Measurements from ENCODE around the gene FLOT1. TPM values are rescaled to one million over a fixed set of nuclear protein-coding genes. Genes with fewer than 3 reads are reported as not detected.

FLOT1 gene
- total and polyA plus RNA-seq, 9 of the 15 experiments (the other 6 are each of a cell fraction or from before 2014, with no cell fraction given) = 11.7 to 149 (median 118) TPM

- TF ChIP-seq NFATC3 (IDR thresholded peaks at IDR 0.05) (no peak), FOXJ3 (CRISPR knock-in tag; IDR thresholded peaks at IDR 0.05) (no peak), BRD9 (IDR thresholded peaks at IDR 0.05; ENCODE audit: low read depth, partially characterized antibody) (no peak), ADNP (tag; IDR thresholded peaks at IDR 0.05) (no peak), HNRNPLL (IDR thresholded peaks at IDR 0.05; ENCODE audit: low read depth, low read length, poor library complexity, severe bottlenecking) (no peak), E4F1 (CRISPR knock-in tag; IDR thresholded peaks at IDR 0.05; ENCODE audit: borderline replicate concordance) (no peak), CHCHD3 (CRISPR knock-in tag; IDR thresholded peaks at IDR 0.05) (no peak), TRIM28 (IDR thresholded peaks at IDR 0.05) (0 out of 2 replicates have a peak, but pooled peaks have one; percentile 43), ZNF717 (CRISPR knock-in tag; IDR thresholded peaks at IDR 0.05) (no peak), RUNX1 (IDR thresholded peaks at IDR 0.05; ENCODE audit: low read depth) (no peak), HDAC3 (IDR thresholded peaks at IDR 0.05; ENCODE audit: borderline replicate concordance, partially characterized antibody) (no peak), NR4A1 (CRISPR knock-in tag; IDR thresholded peaks at IDR 0.05) (no peak), NR4A1 (tag; IDR thresholded peaks at IDR 0.05) (no peak), CTCF (IDR thresholded peaks at IDR 0.05 in 2 of 3, conservative IDR thresholded peaks at IDR 0.05 in 1 of 3; ENCODE audit: insufficient read depth in 2 of 3, low read depth in 1 of 3, low read length in 3 of 3) (peak; percentile 91 to 97 (median 95)), HNRNPH1 (optimal IDR thresholded peaks at IDR 0.05; ENCODE audit: low read depth, low read length) (no peak), SMAD3 (CRISPR knock-in tag; conservative IDR thresholded peaks at IDR 0.05) (no peak), ZFP91 (CRISPR knock-in tag; IDR thresholded peaks at IDR 0.05) (0 out of 2 replicates have a peak, but pooled peaks have one; percentile 26), KDM5B (IDR thresholded peaks at IDR 0.05; ENCODE audit: insufficient replicate concordance, low read depth, low read length) (no peak), NCOA1 (IDR thresholded peaks at IDR 0.05; ENCODE audit: low read depth) (no peak), ZBTB1 (CRISPR knock-in tag; IDR thresholded peaks at IDR 0.05; ENCODE audit: borderline replicate concordance, low read depth) (0 out of 2 replicates have a peak, but pooled peaks have one; percentile 32), ZKSCAN3 (CRISPR knock-in tag; IDR thresholded peaks at IDR 0.05) (no peak), NONO (IDR thresholded peaks at IDR 0.05; ENCODE audit: low read depth in 2 of 2, low read length in 1 of 2) (0 out of 4 replicates have a peak, but pooled peaks of 1 of the 2 experiments have one; percentile 24), BDP1 (IDR thresholded peaks at IDR 0.05; ENCODE audit: insufficient read depth, insufficient read length) (no peak)
Observed at GRCh38 chr6:30722280-30723112, 20.0 kb downstream of the FLOT1 start (continued).
